WTC11 (cell line): ENCODE results near the gene ZNF407. TPM values are rescaled to one million over a fixed set of nuclear protein-coding genes. Genes with fewer than 3 reads are reported as not detected.

Experiments used
- ATAC-seq: fragments of 200-7000 bp; cut with Tn5 transposase; 2 replicates; pipeline ENCODE4 v1.10.0; 2021; ENCODE audit warnings: mild to moderate bottlenecking, moderate library complexity
- CTCF ChIA-PET: fragments of 300-600 bp; sonication (Branson Sonifier 250); formaldehyde crosslinking; loops from one replicate; lab custom pipeline; 2021; ENCODE audit warnings: antibody characterized with exemption; lab: Charles Lee
- POLR2A ChIA-PET: fragments of 350-600 bp; sonication (Branson Sonifier 250); formaldehyde crosslinking; loops from one replicate; lab custom pipeline; 2021; ENCODE audit warnings: antibody characterized with exemption; lab: Charles Lee
- DNase-seq: peaks from one replicate; pipeline ENCODE4 v3.0.0; 2021; ENCODE audit warnings: low spot score
- H3K27ac Mint-ChIP-seq: 2 replicates; pipeline ENCODE4 v1.8.0; 2021; ENCODE audit warnings: mixed read lengths
- H3K27me3 Mint-ChIP-seq: 2 replicates; pipeline ENCODE4 v1.8.0; 2021; ENCODE audit warnings: low read depth, mild to moderate bottlenecking, moderate library complexity, mixed read lengths
- H3K36me3 Mint-ChIP-seq: 2 replicates; pipeline ENCODE4 v1.8.0; 2021; ENCODE audit warnings: mixed read lengths
- H3K4me1 Mint-ChIP-seq: 2 replicates; pipeline ENCODE4 v1.8.0; 2022; ENCODE audit warnings: mixed read lengths
- H3K4me3 Mint-ChIP-seq: 2 replicates; pipeline ENCODE4 v1.8.0; 2021; ENCODE audit warnings: mild to moderate bottlenecking, moderate library complexity, mixed read lengths
- H3K9me3 Mint-ChIP-seq: 2 replicates; pipeline ENCODE4 v1.8.0; 2021; ENCODE audit warnings: mixed read lengths
- ATF1 ChIP-seq: sonication (generic); formaldehyde crosslinking; IDR thresholded peaks from 2 replicates; pipeline ENCODE4 v1.8.1; 2023; ENCODE audit warnings: mild to moderate bottlenecking, moderate library complexity, missing genetic modification reagents
- ATF6 ChIP-seq: sonication (generic); formaldehyde crosslinking; IDR thresholded peaks from 2 replicates; pipeline ENCODE4 v1.8.1; 2023; ENCODE audit warnings: mild to moderate bottlenecking, missing genetic modification reagents
- ELF4 ChIP-seq: sonication (generic); formaldehyde crosslinking; IDR thresholded peaks from 2 replicates; pipeline ENCODE4 v1.8.1; 2022; ENCODE audit warnings: low read depth, mild to moderate bottlenecking, moderate library complexity, missing genetic modification reagents
- JAZF1 ChIP-seq: fragments of 250-450 bp; sonication (Bioruptor Pico); IDR thresholded peaks from 2 replicates; pipeline ENCODE4 v1.9.0; 2021; ENCODE audit warnings: moderate library complexity, mild to moderate bottlenecking, inconsistent platforms
- JUN ChIP-seq: sonication (generic); formaldehyde crosslinking; IDR thresholded peaks from 2 replicates; pipeline ENCODE4 v1.8.0; 2023; ENCODE audit warnings: mild to moderate bottlenecking, missing genetic modification reagents
- MYBL2 ChIP-seq: sonication (generic); formaldehyde crosslinking; IDR thresholded peaks from 2 replicates; pipeline ENCODE4 v1.8.1; 2023; ENCODE audit warnings: mild to moderate bottlenecking, moderate library complexity, missing genetic modification reagents
- NFE2L1 ChIP-seq: sonication (generic); formaldehyde crosslinking; IDR thresholded peaks from 2 replicates; pipeline ENCODE4 v1.8.1; 2023; ENCODE audit warnings: missing genetic modification reagents
- PRRX2 ChIP-seq: fragments of 250-450 bp; sonication (Bioruptor Pico); IDR thresholded peaks from 2 replicates; pipeline ENCODE4 v1.8.0; 2021; ENCODE audit warnings: mild to moderate bottlenecking
- RELA ChIP-seq: sonication (generic); formaldehyde crosslinking; IDR thresholded peaks from 2 replicates; pipeline ENCODE4 v1.8.1; 2022; ENCODE audit warnings: missing genetic modification reagents, mild to moderate bottlenecking, borderline replicate concordance
- SMAD3 ChIP-seq: sonication (generic); formaldehyde crosslinking; IDR thresholded peaks from 2 replicates; pipeline ENCODE4 v1.8.0; 2022; ENCODE audit warnings: missing genetic modification reagents, mild to moderate bottlenecking, borderline replicate concordance
- ZBTB21 ChIP-seq: sonication (generic); formaldehyde crosslinking; IDR thresholded peaks from 2 replicates; pipeline ENCODE4 v1.8.1; 2023; ENCODE audit warnings: mild to moderate bottlenecking, missing genetic modification reagents, borderline replicate concordance
- ZNF317 ChIP-seq: sonication (generic); formaldehyde crosslinking; IDR thresholded peaks from 2 replicates; pipeline ENCODE4 v1.8.1; 2023; ENCODE audit warnings: low read depth, mild to moderate bottlenecking, moderate library complexity, missing genetic modification reagents, borderline replicate concordance
- ZNF396 ChIP-seq: fragments of 250-450 bp; sonication (Bioruptor Pico); IDR thresholded peaks from 2 replicates; pipeline ENCODE4 v1.8.0; 2021; ENCODE audit warnings: mild to moderate bottlenecking, moderate library complexity, borderline replicate concordance
- total RNA-seq: library from RNA; stranded (reverse); gene quantifications from 3 replicates; pipeline ENCODE4 v1.2.3, GENCODE V29; 2021
- TF ChIP-seq, protein P1 (sequence below): fragments of 250-450 bp; sonication (Bioruptor Pico); IDR thresholded peaks from 2 replicates; pipeline ENCODE4 v1.9.0; 2021; ENCODE audit warnings: mild to moderate bottlenecking
- TF ChIP-seq, protein P2 (sequence below): sonication (generic); formaldehyde crosslinking; IDR thresholded peaks from 2 replicates; pipeline ENCODE4 v1.8.1; 2022; ENCODE audit warnings: mild to moderate bottlenecking, missing genetic modification reagents, moderate library complexity, borderline replicate concordance
- TF ChIP-seq, protein P3 (sequence below): sonication (generic); formaldehyde crosslinking; conservative IDR thresholded peaks from 2 replicates; pipeline ENCODE4 v1.8.1; 2023; ENCODE audit warnings: mild to moderate bottlenecking, low read depth, missing genetic modification reagents, moderate library complexity
- TF ChIP-seq, protein P4 (sequence below): sonication (generic); formaldehyde crosslinking; IDR thresholded peaks from 2 replicates; pipeline ENCODE4 v1.8.1; 2023; ENCODE audit warnings: mild to moderate bottlenecking, missing genetic modification reagents

ZNF407 gene
- total RNA-seq, 1 experiment from 2014 or later: 6.5 TPM

GRCh38 chr18:74820160-74820780 is 222.6 kb downstream of the ZNF407 start:
- Mint-ChIP-seq H3K27me3 (no peaks in the 10 kb centered on the region), H3K9me3 (no peaks in the 10 kb centered on the region), H3K4me3 (no peak overlapping the region), H3K36me3 (no peaks in the 10 kb centered on the region), H3K4me1 (peaks cover 4% of the 10 kb centered on the region; the same call in 1 of the 2 replicates), H3K27ac (no peak overlapping the region)
- ChIA-PET CTCF (interaction anchor here (0.5 to 2.0 kb wide), 36 partner anchors 8 to 222 kb away, joined by 3 to 27 read pairs (median 4); no protein-coding TSS in a partner anchor), POLR2A (no interaction called here)
- TF ChIP-seq, protein P1, sequence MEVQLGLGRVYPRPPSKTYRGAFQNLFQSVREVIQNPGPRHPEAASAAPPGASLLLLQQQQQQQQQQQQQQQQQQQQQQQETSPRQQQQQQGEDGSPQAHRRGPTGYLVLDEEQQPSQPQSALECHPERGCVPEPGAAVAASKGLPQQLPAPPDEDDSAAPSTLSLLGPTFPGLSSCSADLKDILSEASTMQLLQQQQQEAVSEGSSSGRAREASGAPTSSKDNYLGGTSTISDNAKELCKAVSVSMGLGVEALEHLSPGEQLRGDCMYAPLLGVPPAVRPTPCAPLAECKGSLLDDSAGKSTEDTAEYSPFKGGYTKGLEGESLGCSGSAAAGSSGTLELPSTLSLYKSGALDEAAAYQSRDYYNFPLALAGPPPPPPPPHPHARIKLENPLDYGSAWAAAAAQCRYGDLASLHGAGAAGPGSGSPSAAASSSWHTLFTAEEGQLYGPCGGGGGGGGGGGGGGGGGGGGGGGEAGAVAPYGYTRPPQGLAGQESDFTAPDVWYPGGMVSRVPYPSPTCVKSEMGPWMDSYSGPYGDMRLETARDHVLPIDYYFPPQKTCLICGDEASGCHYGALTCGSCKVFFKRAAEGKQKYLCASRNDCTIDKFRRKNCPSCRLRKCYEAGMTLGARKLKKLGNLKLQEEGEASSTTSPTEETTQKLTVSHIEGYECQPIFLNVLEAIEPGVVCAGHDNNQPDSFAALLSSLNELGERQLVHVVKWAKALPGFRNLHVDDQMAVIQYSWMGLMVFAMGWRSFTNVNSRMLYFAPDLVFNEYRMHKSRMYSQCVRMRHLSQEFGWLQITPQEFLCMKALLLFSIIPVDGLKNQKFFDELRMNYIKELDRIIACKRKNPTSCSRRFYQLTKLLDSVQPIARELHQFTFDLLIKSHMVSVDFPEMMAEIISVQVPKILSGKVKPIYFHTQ (CRISPR knock-in tag): 0 out of 2 replicates have a peak, but pooled peaks have one; percentile 11
- no peak for TF ChIP-seq JUN (CRISPR knock-in tag)
- ATAC-seq (peak; percentile 32), DNase-seq (no peak)

DNA sequence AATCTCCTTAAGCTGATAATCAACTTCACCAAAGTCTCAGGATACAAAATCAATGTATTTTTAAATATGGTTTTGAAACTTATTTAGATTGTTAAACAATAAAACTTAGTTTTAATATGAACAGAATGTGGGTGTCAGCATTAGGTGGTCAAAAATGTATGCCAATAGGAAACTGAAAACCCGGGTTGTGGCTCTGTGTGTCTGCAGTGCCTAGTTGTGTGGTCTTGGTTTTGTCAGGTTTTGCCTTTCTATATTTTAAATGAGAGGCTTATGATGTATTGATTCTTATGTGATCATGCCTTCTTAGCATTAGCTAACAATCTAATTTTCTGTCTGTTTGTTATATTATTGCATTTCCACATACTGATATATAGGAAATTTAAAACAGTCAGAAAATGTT is 227.8 kb downstream of the ZNF407 start:
- no peak overlapping the region for H3K4me3 Mint-ChIP-seq
- TF ChIP-seq RELA (CRISPR knock-in tag) (no peak), JUN (CRISPR knock-in tag) (no peak), ATF1 (CRISPR knock-in tag) (no peak), SMAD3 (CRISPR knock-in tag) (no peak)
- TF ChIP-seq, protein P2, sequence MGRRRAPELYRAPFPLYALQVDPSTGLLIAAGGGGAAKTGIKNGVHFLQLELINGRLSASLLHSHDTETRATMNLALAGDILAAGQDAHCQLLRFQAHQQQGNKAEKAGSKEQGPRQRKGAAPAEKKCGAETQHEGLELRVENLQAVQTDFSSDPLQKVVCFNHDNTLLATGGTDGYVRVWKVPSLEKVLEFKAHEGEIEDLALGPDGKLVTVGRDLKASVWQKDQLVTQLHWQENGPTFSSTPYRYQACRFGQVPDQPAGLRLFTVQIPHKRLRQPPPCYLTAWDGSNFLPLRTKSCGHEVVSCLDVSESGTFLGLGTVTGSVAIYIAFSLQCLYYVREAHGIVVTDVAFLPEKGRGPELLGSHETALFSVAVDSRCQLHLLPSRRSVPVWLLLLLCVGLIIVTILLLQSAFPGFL (CRISPR knock-in tag): no peak
- TF ChIP-seq, all 79 proteins: peak for 0
- ChIA-PET POLR2A (no interaction called here), CTCF (no interaction called here)
- peaks cover 4% of the 10 kb centered on the region; the same call in 1 of the 2 replicates for H3K4me1 Mint-ChIP-seq
- no peak for ATAC-seq
- DNase-seq: no peak
- no peaks in the 10 kb centered on the region for H3K36me3 Mint-ChIP-seq
- H3K27ac Mint-ChIP-seq: no peak overlapping the region
- H3K27me3 Mint-ChIP-seq: no peaks in the 10 kb centered on the region
- no peaks in the 10 kb centered on the region for H3K9me3 Mint-ChIP-seq

DNA sequence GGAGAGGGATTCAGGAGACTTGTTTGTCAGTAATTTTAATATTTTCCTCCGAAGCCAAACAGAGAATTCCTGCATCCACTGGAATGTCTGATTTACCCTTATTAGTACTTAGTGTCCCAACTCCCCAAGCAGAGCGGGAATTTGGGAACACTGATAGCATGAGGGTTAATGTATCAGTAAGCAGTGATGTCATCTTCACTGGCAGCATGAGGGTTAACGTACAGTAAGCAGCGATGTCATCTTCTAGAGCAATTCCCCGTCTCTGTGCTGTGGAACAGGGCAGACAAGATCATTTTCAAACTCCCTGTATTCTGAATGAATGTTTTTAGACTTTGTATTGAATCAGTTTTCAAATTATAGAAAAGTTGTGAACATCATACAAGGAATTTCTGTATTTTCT is 228.9 kb downstream of the ZNF407 start:
- Mint-ChIP-seq H3K27me3 (no peaks in the 10 kb centered on the region), H3K36me3 (no peaks in the 10 kb centered on the region), H3K27ac (no peak overlapping the region), H3K9me3 (no peaks in the 10 kb centered on the region), H3K4me3 (no peak overlapping the region), H3K4me1 (no peaks in the 10 kb centered on the region; the same call in 1 of the 2 replicates)
- no peak for ATAC-seq
- ChIA-PET CTCF (no interaction called here), POLR2A (no interaction called here)
- no peak for DNase-seq
- TF ChIP-seq, protein P3, sequence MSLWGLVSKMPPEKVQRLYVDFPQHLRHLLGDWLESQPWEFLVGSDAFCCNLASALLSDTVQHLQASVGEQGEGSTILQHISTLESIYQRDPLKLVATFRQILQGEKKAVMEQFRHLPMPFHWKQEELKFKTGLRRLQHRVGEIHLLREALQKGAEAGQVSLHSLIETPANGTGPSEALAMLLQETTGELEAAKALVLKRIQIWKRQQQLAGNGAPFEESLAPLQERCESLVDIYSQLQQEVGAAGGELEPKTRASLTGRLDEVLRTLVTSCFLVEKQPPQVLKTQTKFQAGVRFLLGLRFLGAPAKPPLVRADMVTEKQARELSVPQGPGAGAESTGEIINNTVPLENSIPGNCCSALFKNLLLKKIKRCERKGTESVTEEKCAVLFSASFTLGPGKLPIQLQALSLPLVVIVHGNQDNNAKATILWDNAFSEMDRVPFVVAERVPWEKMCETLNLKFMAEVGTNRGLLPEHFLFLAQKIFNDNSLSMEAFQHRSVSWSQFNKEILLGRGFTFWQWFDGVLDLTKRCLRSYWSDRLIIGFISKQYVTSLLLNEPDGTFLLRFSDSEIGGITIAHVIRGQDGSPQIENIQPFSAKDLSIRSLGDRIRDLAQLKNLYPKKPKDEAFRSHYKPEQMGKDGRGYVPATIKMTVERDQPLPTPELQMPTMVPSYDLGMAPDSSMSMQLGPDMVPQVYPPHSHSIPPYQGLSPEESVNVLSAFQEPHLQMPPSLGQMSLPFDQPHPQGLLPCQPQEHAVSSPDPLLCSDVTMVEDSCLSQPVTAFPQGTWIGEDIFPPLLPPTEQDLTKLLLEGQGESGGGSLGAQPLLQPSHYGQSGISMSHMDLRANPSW: no peak
- no peak for TF ChIP-seq PRRX2 (CRISPR knock-in tag)
- no peak for TF ChIP-seq SMAD3 (CRISPR knock-in tag)
- no peak for TF ChIP-seq ZBTB21 (CRISPR knock-in tag)
- TF ChIP-seq ELF4 (CRISPR knock-in tag): no peak
- no peak for TF ChIP-seq MYBL2 (CRISPR knock-in tag)
- TF ChIP-seq JUN (CRISPR knock-in tag): no peak
- TF ChIP-seq, protein P4, sequence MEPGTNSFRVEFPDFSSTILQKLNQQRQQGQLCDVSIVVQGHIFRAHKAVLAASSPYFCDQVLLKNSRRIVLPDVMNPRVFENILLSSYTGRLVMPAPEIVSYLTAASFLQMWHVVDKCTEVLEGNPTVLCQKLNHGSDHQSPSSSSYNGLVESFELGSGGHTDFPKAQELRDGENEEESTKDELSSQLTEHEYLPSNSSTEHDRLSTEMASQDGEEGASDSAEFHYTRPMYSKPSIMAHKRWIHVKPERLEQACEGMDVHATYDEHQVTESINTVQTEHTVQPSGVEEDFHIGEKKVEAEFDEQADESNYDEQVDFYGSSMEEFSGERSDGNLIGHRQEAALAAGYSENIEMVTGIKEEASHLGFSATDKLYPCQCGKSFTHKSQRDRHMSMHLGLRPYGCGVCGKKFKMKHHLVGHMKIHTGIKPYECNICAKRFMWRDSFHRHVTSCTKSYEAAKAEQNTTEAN (CRISPR knock-in tag): no peak
- no peak for TF ChIP-seq JAZF1
- no peak for TF ChIP-seq NFE2L1 (CRISPR knock-in tag)
- TF ChIP-seq ZNF396 (CRISPR knock-in tag): no peak
- TF ChIP-seq ATF1 (CRISPR knock-in tag): no peak
- TF ChIP-seq ZNF317: no peak
- TF ChIP-seq ATF6 (CRISPR knock-in tag): no peak
